Liver (tissue), 9 donors: ENCODE measurements around the gene NTM. TPM values are rescaled to one million over a fixed set of nuclear protein-coding genes. Genes with fewer than 3 reads are reported as not detected.
"Not testable (repeated sequence)": the region's sequence is repeated elsewhere in the genome, so short reads cannot be mapped to it uniquely, and the experiment has no call there.

Experiments used
- DNase-seq: peaks from one replicate; pipeline ENCODE4 v3.0.0-alpha.2; 2017; ENCODE audit warnings: low spot score
- H3K27ac ChIP-seq, 2 donors: one replicate each; pipeline ENCODE4 v1.7.0; 2013; ENCODE audit warnings: inconsistent platforms in 2 of 2, low read length in 2 of 2, control low read depth in 1 of 2, low read depth in 1 of 2, mild to moderate bottlenecking in 1 of 2
- H3K27me3 ChIP-seq, 4 donors: one replicate each; pipeline versions ENCODE4 v1.6.1 to v1.7.0; 2013; ENCODE audit warnings: low read length in 3 of 4, inconsistent platforms in 1 of 4, mild to moderate bottlenecking in 1 of 4, moderate library complexity in 1 of 4; ENCODE audit not compliant: control insufficient read depth in 4 of 4, insufficient read depth in 4 of 4
- H3K36me3 ChIP-seq, 4 donors: one replicate each; pipeline versions ENCODE4 v1.6.1 to v1.7.0; 2013; ENCODE audit warnings: low read length in 3 of 4, mild to moderate bottlenecking in 3 of 4, low read depth in 1 of 4, moderate library complexity in 1 of 4; ENCODE audit not compliant: control insufficient read depth in 4 of 4, insufficient read depth in 3 of 4
- H3K4me1 ChIP-seq, 4 donors: one replicate each; pipeline versions ENCODE4 v1.6.1 to v1.7.0; 2013; ENCODE audit warnings: low read length in 3 of 4, mild to moderate bottlenecking in 3 of 4, moderate library complexity in 1 of 4; ENCODE audit not compliant: control insufficient read depth in 4 of 4, insufficient read depth in 4 of 4
- H3K4me3 ChIP-seq, 3 donors: one replicate each; pipeline versions ENCODE4 v1.6.1 to v1.7.0; 2013; ENCODE audit warnings: low read length in 3 of 3, control low read depth in 1 of 3, low read depth in 1 of 3, mild to moderate bottlenecking in 1 of 3
- H3K9ac ChIP-seq, 2 donors: one replicate each; pipeline ENCODE4 v1.7.0; 2013; ENCODE audit warnings: low read length in 2 of 2, mild to moderate bottlenecking in 2 of 2, moderate library complexity in 2 of 2, control low read depth in 1 of 2, low read depth in 1 of 2
- H3K9me3 ChIP-seq, 4 donors: one replicate each; pipeline versions ENCODE4 v1.6.1 to v1.7.0; 2013; ENCODE audit warnings: low read length in 3 of 4; ENCODE audit not compliant: control insufficient read depth in 4 of 4
- EGR1 ChIP-seq, 2 donors: IDR thresholded peaks; 2 replicates each; pipeline ENCODE4 v1.6.1; 2016 to 2018; ENCODE audit warnings: antibody characterized with exemption in 2 of 2, low read depth in 2 of 2
- FOXA1 ChIP-seq: IDR thresholded peaks from 2 replicates; pipeline ENCODE4 v1.6.1; 2016; ENCODE audit warnings: antibody characterized with exemption
- GABPA ChIP-seq, 2 donors: IDR thresholded peaks in 1 of 2; conservative IDR thresholded peaks in 1 of 2; 2 replicates each; pipeline ENCODE4 v1.6.1; 2016; ENCODE audit warnings: antibody characterized with exemption in 2 of 2, mild to moderate bottlenecking in 1 of 2, moderate library complexity in 1 of 2
- HNF4A ChIP-seq, 2 donors: conservative IDR thresholded peaks; 2 replicates each; pipeline ENCODE4 v1.6.1; 2016; ENCODE audit warnings: antibody characterized with exemption in 2 of 2, mild to moderate bottlenecking in 2 of 2
- JUND ChIP-seq, 2 donors: IDR thresholded peaks; 2 replicates each; pipeline ENCODE4 v1.6.1; 2016; ENCODE audit warnings: antibody characterized with exemption in 2 of 2
- RAD21 ChIP-seq, 2 donors: IDR thresholded peaks; 2 replicates each; pipeline ENCODE4 v1.6.1; 2016; ENCODE audit warnings: antibody characterized with exemption in 2 of 2, mild to moderate bottlenecking in 2 of 2
- RXRA ChIP-seq, 2 donors: IDR thresholded peaks; 2 replicates each; pipeline ENCODE4 v1.6.1; 2017 to 2018; ENCODE audit warnings: antibody characterized with exemption in 2 of 2, mild to moderate bottlenecking in 1 of 2
- SP1 ChIP-seq: IDR thresholded peaks from 2 replicates; pipeline ENCODE4 v1.6.1; 2018; ENCODE audit warnings: antibody characterized with exemption, mild to moderate bottlenecking
- TAF1 ChIP-seq: conservative IDR thresholded peaks from 2 replicates; pipeline ENCODE4 v1.6.1; 2016; ENCODE audit warnings: antibody characterized with exemption, mild to moderate bottlenecking
- YY1 ChIP-seq: IDR thresholded peaks from 2 replicates; pipeline ENCODE4 v1.6.1; 2016; ENCODE audit warnings: antibody characterized with exemption, mild to moderate bottlenecking
- WGBS: extraction: QIAGEN DNeasy Blood & Tissue Kit; methylation state at CpG from one replicate; pipeline ENCODE4 v1.1.7; 2013; 5-methylcytosine and 5-hydroxymethylcytosine counted together
- polyA plus RNA-seq, 2 donors: library from polyadenylated mRNA; stranded (reverse) in 1 of 2; unstranded in 1 of 2; fragments of 200-250 nt in 1 of 2; fragments of >200 nt in 1 of 2; fragmentation: Nextera tagmentation in 1 of 2; extraction: Ambion mirVana in 1 of 2; gene quantifications; one replicate each; pipeline versions ENCODE4 v1.2.1 to v1.2.3, GENCODE V29; 2013 to 2015
- total RNA-seq, 2 donors: library from RNA; depleted of rRNA; stranded (reverse); fragments of >200 nt; gene quantifications; one replicate each; pipeline ENCODE4 v1.2.3, GENCODE V29; 2014
- TF ChIP-seq, protein P1 (sequence below): IDR thresholded peaks from 2 replicates; pipeline ENCODE4 v1.6.1; 2016; ENCODE audit warnings: antibody characterized with exemption
- TF ChIP-seq, protein P2 (sequence below): IDR thresholded peaks from 2 replicates; pipeline ENCODE4 v1.6.1; 2016; ENCODE audit warnings: antibody characterized with exemption
- donor health status: healthy.
- donor health status: healthy.
- donor health status: healthy.
- donor health status: healthy.
- donor health status: healthy.

NTM gene
- total and polyA plus RNA-seq, 4 donors = 0.08 to 1.1 (median 0.08) TPM; not detected in 1

DNA sequence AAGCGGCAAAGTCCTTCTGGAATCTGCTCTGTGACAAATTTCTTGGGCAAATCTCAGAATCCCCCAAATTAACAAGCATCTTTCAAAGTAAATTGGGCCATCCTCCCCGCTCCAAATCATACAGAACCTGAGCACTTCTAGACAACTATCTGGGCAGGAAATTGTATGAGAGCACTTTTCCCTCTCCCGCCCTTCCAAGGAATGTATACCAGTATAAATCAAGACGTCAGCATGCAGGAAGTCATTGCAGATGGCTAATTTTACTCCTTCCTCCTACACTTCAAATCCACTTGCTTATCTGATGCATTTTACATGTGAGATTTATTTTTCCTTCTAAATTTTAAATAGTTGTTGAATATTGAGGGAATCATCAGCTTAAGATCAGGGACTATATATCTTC, 52.1 kb downstream of the NTM start (continued):
- TF ChIP-seq RXRA (IDR thresholded peaks at IDR 0.05) (no peak), TAF1 (no peak), HNF4A (conservative IDR thresholded peaks at IDR 0.05) (no peak), EGR1 (IDR thresholded peaks at IDR 0.05; ENCODE audit: low read depth in 2 of 2) (no peak), GABPA (IDR thresholded peaks at IDR 0.05 in 1 of 2, conservative IDR thresholded peaks at IDR 0.05 in 1 of 2) (no peak), RAD21 (IDR thresholded peaks at IDR 0.05) (no peak)
- TF ChIP-seq, protein P1, sequence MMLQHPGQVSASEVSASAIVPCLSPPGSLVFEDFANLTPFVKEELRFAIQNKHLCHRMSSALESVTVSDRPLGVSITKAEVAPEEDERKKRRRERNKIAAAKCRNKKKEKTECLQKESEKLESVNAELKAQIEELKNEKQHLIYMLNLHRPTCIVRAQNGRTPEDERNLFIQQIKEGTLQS = no peak
- TF ChIP-seq, protein P2, sequence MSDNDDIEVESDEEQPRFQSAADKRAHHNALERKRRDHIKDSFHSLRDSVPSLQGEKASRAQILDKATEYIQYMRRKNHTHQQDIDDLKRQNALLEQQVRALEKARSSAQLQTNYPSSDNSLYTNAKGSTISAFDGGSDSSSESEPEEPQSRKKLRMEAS = no peak

DNA sequence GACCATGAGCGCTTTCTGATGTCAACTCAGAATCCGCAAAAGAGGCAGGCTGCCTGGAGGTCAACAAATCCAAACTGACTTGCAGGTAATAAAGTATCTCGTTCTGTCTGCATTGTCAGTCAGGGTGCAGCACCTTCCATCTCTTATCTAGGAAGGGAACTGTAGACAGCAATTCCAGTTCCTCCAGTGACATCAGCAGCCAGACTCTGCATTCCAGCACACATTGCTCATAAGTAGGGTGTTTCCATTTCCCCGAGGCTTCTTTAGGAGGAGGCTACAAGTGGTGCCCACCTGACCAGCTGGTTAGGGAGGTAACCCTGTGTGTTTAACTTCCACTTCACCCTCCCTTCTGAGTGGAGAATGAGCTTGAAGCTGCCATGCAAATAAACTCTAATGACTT, 53.3 kb downstream of the NTM start:
- no peak for TF ChIP-seq RXRA (IDR thresholded peaks at IDR 0.05)
- TF ChIP-seq SP1 = no peak
- TF ChIP-seq JUND (IDR thresholded peaks at IDR 0.05) = no peak
- TF ChIP-seq FOXA1 = no peak
- no peak for TF ChIP-seq EGR1 (IDR thresholded peaks at IDR 0.05; ENCODE audit: low read depth in 2 of 2)
- Histone ChIP-seq H3K36me3 (no peaks in the 10 kb centered on the region), H3K27me3 (peaks cover 0 to 9% (median under 1%) of the 10 kb centered on the region in 4 donors), H3K9me3 (peaks cover 0 to 3% (median 0%) of the 10 kb centered on the region in 4 donors), H3K9ac (no peak overlapping the region), H3K4me3 (no peak overlapping the region), H3K4me1 (no peaks in the 10 kb centered on the region), H3K27ac (no peak overlapping the region)
- DNase-seq = no peak
- WGBS = 48% methylated on average over 4 of the region's 4 CpGs

DNA sequence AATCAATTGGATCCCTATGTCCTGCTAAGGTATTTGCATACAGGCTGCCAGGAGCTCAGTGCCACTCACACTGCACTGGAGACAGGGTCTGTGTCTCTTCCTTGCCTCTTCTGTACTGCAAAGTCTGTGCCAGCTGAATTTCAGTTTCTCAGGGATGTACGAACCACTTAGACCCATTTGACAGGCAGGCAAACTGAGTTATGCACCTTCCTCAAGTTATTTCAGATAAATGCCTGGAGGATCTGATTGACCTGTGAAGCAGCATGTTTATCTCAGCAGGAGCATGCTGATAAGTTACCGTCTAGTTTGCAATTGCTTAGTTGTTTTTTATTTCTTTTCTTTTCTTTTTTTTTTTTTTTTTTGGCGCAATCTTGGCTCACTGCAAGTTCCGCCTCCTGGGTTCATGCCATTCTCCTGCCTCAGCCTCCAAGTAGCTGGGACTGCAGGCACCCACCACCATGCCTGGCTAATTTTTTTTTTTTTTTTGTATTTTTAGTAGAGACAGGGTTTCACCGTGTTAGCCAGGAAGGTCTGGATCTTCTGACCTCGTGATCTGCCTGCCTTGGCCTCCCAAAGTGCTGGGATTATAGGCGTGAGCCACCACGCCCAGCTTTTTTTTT, 54.0 kb downstream of the NTM start:
- not testable (repeated sequence) for H3K27me3 ChIP-seq, H3K9me3 ChIP-seq, H3K27ac ChIP-seq, DNase-seq, H3K36me3 ChIP-seq, H3K4me3 ChIP-seq, H3K4me1 ChIP-seq, H3K9ac ChIP-seq
- WGBS = 74% methylated on average over 8 of the region's 8 CpGs

DNA sequence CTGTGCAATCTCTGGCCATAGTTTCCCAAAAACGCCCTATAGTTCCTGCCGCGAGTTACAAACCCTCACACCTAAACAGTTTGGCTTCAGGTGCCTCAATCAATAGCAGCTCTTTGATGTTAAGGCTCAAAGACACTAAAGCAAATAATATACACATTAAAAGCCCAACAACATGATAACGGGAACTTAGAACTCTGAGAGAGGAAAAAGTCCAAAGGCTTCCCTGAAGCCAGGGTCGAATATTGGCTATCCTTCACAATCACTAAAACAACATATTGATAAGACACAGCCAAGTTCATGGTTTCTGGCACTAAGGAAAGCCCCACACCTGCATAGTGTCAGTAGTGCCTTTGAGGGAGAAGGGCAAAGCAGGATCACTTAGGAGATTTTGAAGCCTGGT, 54.9 kb downstream of the NTM start:
- Histone ChIP-seq H3K9ac (no peak overlapping the region), H3K36me3 (no peaks in the 10 kb centered on the region), H3K9me3 (peaks cover 0 to 2% (median 0%) of the 10 kb centered on the region in 4 donors), H3K4me3 (no peak overlapping the region), H3K27me3 (peaks cover 0 to 5% (median under 1%) of the 10 kb centered on the region in 4 donors), H3K27ac (no peak overlapping the region), H3K4me1 (no peaks in the 10 kb centered on the region)
- 34% methylated on average over 5 of the region's 5 CpGs for WGBS
- no peak for DNase-seq
- TF ChIP-seq FOXA1 (no peak), HNF4A (conservative IDR thresholded peaks at IDR 0.05) (peak in 1 of 2 donors; percentile 11)

DNA sequence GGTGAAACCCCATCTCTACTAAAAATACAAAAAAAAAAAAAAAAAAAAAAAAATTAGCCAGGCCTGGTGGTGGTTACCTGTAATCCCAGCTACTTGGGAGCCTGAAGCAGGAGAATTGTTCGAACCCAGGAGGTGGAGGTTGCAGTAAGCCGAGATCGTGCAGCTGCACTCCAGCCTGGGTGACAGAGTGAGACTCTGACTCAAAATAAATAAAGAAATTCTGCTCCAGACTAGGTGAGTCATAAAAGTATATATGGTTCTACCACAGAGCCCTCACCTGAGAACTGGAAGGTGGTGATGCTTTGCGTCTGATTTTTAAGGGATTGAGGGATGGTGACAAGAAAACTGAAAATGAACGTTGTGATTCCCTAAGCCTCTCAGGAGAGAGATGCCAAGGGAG, 58.4 kb downstream of the NTM start:
- H3K9me3 ChIP-seq = no peaks in the 10 kb centered on the region
- H3K4me1 ChIP-seq = no peaks in the 10 kb centered on the region
- no peak overlapping the region for H3K9ac ChIP-seq
- no peak for DNase-seq
- WGBS = 80% methylated on average over 5 of the region's 5 CpGs
- H3K36me3 ChIP-seq = no peaks in the 10 kb centered on the region
- H3K27ac ChIP-seq = no peak overlapping the region
- no peak overlapping the region for H3K4me3 ChIP-seq
- TF ChIP-seq RAD21 (IDR thresholded peaks at IDR 0.05) (no peak), FOXA1 (no peak), YY1 (no peak)
- peaks cover 0 to 3% (median 0%) of the 10 kb centered on the region in 4 donors for H3K27me3 ChIP-seq
